Panc1 (cell line): Measurements from ENCODE around the gene GBP7.

Experiments
- POLR2AphosphoS5 ChIP-seq: IDR thresholded peaks from 2 replicates; pipeline ENCODE4 v1.6.1; 2012; ENCODE audit warnings: mild to moderate bottlenecking, low read depth, low read length, moderate library complexity
- SIN3A ChIP-seq: IDR thresholded peaks from 2 replicates; pipeline ENCODE4 v1.6.1; 2012; ENCODE audit warnings: low read depth, mild to moderate bottlenecking, low read length, moderate library complexity, borderline replicate concordance; ENCODE audit not compliant: insufficient read depth
- TCF7L2 ChIP-seq: IDR thresholded peaks from 2 replicates; pipeline ENCODE4 v1.6.1; 2011; ENCODE audit warnings: mild to moderate bottlenecking, low read depth, low read length, inconsistent platforms
- TF ChIP-seq, protein P1 (sequence below): fragments of 450-650 bp; IDR thresholded peaks from 2 replicates; pipeline ENCODE4 v1.5.1; 2017; ENCODE audit warnings: mild to moderate bottlenecking
- TF ChIP-seq, protein P2 (sequence below), 2 experiments: IDR thresholded peaks; 2 replicates each; pipeline ENCODE4 v1.6.1; 2011 to 2012; ENCODE audit warnings: low read depth in 2 of 2, control low read depth in 1 of 2, low read length in 1 of 2, mild to moderate bottlenecking in 1 of 2, moderate library complexity in 1 of 2; ENCODE audit not compliant: insufficient read depth in 1 of 2

DNA sequence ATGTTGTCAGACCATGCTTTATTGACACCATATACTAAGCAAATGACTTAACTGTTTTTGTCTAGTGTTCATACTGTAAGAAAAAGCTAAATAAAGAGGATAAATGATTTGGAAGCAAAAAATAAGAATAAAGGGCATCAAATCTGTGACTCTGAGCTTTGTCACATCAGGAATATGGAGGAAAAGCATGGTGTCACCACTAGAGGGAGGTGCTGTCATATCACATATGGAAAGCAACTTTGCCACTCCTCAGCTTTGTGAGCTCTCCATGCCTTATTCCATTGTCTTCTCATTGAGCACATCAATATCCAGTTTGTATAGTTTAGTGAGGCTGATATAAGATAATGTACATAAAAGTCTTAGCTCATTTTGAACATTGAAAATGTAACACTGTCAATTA, 90.0 kb downstream of the GBP7 start:
- TF ChIP-seq, protein P1, sequence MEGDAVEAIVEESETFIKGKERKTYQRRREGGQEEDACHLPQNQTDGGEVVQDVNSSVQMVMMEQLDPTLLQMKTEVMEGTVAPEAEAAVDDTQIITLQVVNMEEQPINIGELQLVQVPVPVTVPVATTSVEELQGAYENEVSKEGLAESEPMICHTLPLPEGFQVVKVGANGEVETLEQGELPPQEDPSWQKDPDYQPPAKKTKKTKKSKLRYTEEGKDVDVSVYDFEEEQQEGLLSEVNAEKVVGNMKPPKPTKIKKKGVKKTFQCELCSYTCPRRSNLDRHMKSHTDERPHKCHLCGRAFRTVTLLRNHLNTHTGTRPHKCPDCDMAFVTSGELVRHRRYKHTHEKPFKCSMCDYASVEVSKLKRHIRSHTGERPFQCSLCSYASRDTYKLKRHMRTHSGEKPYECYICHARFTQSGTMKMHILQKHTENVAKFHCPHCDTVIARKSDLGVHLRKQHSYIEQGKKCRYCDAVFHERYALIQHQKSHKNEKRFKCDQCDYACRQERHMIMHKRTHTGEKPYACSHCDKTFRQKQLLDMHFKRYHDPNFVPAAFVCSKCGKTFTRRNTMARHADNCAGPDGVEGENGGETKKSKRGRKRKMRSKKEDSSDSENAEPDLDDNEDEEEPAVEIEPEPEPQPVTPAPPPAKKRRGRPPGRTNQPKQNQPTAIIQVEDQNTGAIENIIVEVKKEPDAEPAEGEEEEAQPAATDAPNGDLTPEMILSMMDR = peak; percentile 60
- TF ChIP-seq POLR2AphosphoS5 (no peak), SIN3A (no peak), TCF7L2 (no peak)
- TF ChIP-seq, protein P2, sequence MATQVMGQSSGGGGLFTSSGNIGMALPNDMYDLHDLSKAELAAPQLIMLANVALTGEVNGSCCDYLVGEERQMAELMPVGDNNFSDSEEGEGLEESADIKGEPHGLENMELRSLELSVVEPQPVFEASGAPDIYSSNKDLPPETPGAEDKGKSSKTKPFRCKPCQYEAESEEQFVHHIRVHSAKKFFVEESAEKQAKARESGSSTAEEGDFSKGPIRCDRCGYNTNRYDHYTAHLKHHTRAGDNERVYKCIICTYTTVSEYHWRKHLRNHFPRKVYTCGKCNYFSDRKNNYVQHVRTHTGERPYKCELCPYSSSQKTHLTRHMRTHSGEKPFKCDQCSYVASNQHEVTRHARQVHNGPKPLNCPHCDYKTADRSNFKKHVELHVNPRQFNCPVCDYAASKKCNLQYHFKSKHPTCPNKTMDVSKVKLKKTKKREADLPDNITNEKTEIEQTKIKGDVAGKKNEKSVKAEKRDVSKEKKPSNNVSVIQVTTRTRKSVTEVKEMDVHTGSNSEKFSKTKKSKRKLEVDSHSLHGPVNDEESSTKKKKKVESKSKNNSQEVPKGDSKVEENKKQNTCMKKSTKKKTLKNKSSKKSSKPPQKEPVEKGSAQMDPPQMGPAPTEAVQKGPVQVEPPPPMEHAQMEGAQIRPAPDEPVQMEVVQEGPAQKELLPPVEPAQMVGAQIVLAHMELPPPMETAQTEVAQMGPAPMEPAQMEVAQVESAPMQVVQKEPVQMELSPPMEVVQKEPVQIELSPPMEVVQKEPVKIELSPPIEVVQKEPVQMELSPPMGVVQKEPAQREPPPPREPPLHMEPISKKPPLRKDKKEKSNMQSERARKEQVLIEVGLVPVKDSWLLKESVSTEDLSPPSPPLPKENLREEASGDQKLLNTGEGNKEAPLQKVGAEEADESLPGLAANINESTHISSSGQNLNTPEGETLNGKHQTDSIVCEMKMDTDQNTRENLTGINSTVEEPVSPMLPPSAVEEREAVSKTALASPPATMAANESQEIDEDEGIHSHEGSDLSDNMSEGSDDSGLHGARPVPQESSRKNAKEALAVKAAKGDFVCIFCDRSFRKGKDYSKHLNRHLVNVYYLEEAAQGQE (IDR thresholded peaks at IDR 0.05; ENCODE audit: insufficient read depth in 1 of 2, low read depth in 2 of 2, low read length in 1 of 2) = no peak
